ENCODE data around the gene USP54. TPM values are rescaled to one million over a fixed set of nuclear protein-coding genes. Genes with fewer than 3 reads are reported as not detected.

Gene USP54
- total RNA-seq, 2 experiments from 2014 or later = 2.7 to 3.2 TPM

GRCh38 chr10:73554721-73555120 is 36.4 kb downstream of the USP54 start:
- no peaks in the 10 kb centered on the region for H3K36me3 ChIP-seq (ENCODE audit: insufficient read depth, low read length)
- H3K4me1 Mint-ChIP-seq (ENCODE audit: low read depth) = no peaks in the 10 kb centered on the region
- H3K27me3 ChIP-seq (ENCODE audit: control insufficient read depth in 1 of 2, insufficient read depth in 2 of 2, low read length in 2 of 2) = no peaks in the 10 kb centered on the region
- no peaks in the 10 kb centered on the region for H3K9me3 ChIP-seq (ENCODE audit: control insufficient read depth in 1 of 2, insufficient read depth in 1 of 2, low read length in 2 of 2)
- intact Hi-C loops (cut with DNase I, micrococcal nuclease) = no loop called here
- H3K36me3 Mint-ChIP-seq (ENCODE audit: low read depth) = no peaks in the 10 kb centered on the region
- ChIA-PET CTCF (no interaction called here), POLR2A (no interaction called here)
- ATAC-seq (ENCODE audit: poor library complexity) (no peak), DNase-seq (no peak)
- TF ChIP-seq, protein P1, sequence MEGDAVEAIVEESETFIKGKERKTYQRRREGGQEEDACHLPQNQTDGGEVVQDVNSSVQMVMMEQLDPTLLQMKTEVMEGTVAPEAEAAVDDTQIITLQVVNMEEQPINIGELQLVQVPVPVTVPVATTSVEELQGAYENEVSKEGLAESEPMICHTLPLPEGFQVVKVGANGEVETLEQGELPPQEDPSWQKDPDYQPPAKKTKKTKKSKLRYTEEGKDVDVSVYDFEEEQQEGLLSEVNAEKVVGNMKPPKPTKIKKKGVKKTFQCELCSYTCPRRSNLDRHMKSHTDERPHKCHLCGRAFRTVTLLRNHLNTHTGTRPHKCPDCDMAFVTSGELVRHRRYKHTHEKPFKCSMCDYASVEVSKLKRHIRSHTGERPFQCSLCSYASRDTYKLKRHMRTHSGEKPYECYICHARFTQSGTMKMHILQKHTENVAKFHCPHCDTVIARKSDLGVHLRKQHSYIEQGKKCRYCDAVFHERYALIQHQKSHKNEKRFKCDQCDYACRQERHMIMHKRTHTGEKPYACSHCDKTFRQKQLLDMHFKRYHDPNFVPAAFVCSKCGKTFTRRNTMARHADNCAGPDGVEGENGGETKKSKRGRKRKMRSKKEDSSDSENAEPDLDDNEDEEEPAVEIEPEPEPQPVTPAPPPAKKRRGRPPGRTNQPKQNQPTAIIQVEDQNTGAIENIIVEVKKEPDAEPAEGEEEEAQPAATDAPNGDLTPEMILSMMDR (IDR thresholded peaks at IDR 0.05) = no peak
- no peaks in the 10 kb centered on the region for H3K4me1 ChIP-seq (ENCODE audit: insufficient read depth, low read length)
- H3K9me3 Mint-ChIP-seq = no peaks in the 10 kb centered on the region
- no peak overlapping the region for H3K27ac ChIP-seq (ENCODE audit: low read depth in 1 of 2, low read length in 2 of 2)
- no peak overlapping the region for H3K4me3 ChIP-seq (ENCODE audit: low read length)
- no peaks in the 10 kb centered on the region for H3K27me3 Mint-ChIP-seq
- no peak overlapping the region for H3K27ac Mint-ChIP-seq
- no peak overlapping the region for H3K4me3 Mint-ChIP-seq

- no peaks in the 10 kb centered on the region for H3K4me1 Mint-ChIP-seq (ENCODE audit: low read depth)
- ChIA-PET CTCF (no interaction called here), POLR2A (no interaction called here)
- no peak overlapping the region for H3K27ac Mint-ChIP-seq
- Histone ChIP-seq H3K9me3 (ENCODE audit: control insufficient read depth in 1 of 2, insufficient read depth in 1 of 2, low read length in 2 of 2) (no peaks in the 10 kb centered on the region), H3K4me1 (ENCODE audit: insufficient read depth, low read length) (no peaks in the 10 kb centered on the region), H3K36me3 (ENCODE audit: insufficient read depth, low read length) (no peaks in the 10 kb centered on the region), H3K4me3 (ENCODE audit: low read length) (no peak overlapping the region), H3K27ac (ENCODE audit: low read depth in 1 of 2, low read length in 2 of 2) (no peak overlapping the region), H3K27me3 (ENCODE audit: control insufficient read depth in 1 of 2, insufficient read depth in 2 of 2, low read length in 2 of 2) (no peaks in the 10 kb centered on the region)
- H3K36me3 Mint-ChIP-seq (ENCODE audit: low read depth) = no peaks in the 10 kb centered on the region
- no peak overlapping the region for H3K4me3 Mint-ChIP-seq
- H3K27me3 Mint-ChIP-seq = no peaks in the 10 kb centered on the region
- H3K9me3 Mint-ChIP-seq = no peaks in the 10 kb centered on the region
- DNase-seq (no peak), ATAC-seq (ENCODE audit: poor library complexity) (no peak)
- TF ChIP-seq, protein P1 (IDR thresholded peaks at IDR 0.05) = no peak
- intact Hi-C loops (cut with DNase I, micrococcal nuclease) = no loop called here
Observed at GRCh38 chr10:73553761-73554160, 37.4 kb downstream of the USP54 start.

DNA sequence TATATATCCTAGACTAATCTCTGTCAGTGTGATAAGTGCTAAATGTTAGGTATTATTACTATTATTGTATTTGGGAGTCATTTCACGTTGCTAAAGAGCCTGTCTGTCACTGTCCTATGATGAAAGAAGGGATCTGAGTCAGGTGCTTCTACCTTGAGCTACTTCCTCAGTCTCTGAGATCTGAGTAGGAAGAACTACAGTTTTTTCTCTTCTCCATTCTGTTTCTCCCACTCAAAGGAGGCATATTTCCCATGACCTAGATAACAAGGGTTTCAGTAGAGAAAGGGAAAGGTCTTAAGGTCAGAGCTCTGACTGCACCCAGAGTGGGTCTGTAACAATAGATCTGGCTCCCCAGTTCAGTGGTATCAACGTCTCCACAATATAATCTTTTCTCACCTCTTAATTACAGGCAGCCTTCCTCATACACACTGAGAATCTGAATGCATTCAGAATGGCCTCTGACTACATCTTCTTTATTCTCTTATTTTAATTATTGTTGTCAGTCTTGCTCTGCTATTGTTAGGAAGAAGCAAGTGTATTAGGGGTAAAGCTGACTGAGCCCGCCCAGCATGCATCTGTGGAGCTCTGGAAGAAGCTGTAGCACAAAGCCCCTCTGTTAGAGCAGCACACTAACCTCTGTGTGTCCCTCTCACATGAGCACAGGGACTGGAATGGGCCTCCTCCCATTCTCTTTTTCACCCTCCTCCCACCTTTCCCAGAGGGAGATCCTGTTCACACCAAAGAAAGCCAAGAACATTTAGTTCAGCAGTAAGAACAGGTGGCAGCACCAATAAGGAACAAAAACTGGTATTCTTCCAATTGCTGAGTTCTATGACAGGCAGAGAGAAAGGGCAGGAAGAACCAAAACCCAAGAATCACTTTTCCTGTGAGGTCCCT is 38.1 kb downstream of the USP54 start:
- intact Hi-C loops (cut with DNase I, micrococcal nuclease) = no loop called here

More for the DNA sequence above, 38.1 kb downstream of the USP54 start:
- no peak for DNase-seq
- H3K4me1 ChIP-seq (ENCODE audit: insufficient read depth, low read length) = no peaks in the 10 kb centered on the region
- H3K27me3 ChIP-seq (ENCODE audit: control insufficient read depth in 1 of 2, insufficient read depth in 2 of 2, low read length in 2 of 2) = no peaks in the 10 kb centered on the region
- no peak overlapping the region for H3K27ac ChIP-seq (ENCODE audit: low read depth in 1 of 2, low read length in 2 of 2)
- H3K4me3 ChIP-seq (ENCODE audit: low read length) = no peak overlapping the region
- H3K27me3 Mint-ChIP-seq = no peaks in the 10 kb centered on the region
- ATAC-seq (ENCODE audit: poor library complexity) = no peak
- no peak overlapping the region for H3K27ac Mint-ChIP-seq
- POLR2A ChIA-PET = interaction anchor here (0.7 kb wide), 1 partner anchor 61 kb away, joined by 3 read pairs; no protein-coding TSS in a partner anchor
- CTCF ChIA-PET = no interaction called here
- no peaks in the 10 kb centered on the region for H3K9me3 ChIP-seq (ENCODE audit: control insufficient read depth in 1 of 2, insufficient read depth in 1 of 2, low read length in 2 of 2)
- no peaks in the 10 kb centered on the region for H3K9me3 Mint-ChIP-seq
- H3K4me3 Mint-ChIP-seq = no peak overlapping the region
- no peaks in the 10 kb centered on the region for H3K4me1 Mint-ChIP-seq (ENCODE audit: low read depth)
- TF ChIP-seq, protein P1 (IDR thresholded peaks at IDR 0.05) = no peak
- H3K36me3 Mint-ChIP-seq (ENCODE audit: low read depth) = no peaks in the 10 kb centered on the region
- no peaks in the 10 kb centered on the region for H3K36me3 ChIP-seq (ENCODE audit: insufficient read depth, low read length)
